Fibroblast of the aortic adventitia (primary cell): ENCODE data around the gene GET4. TPM values are rescaled to one million over a fixed set of nuclear protein-coding genes. Genes with fewer than 3 reads are reported as not detected.

Source experiments
- DNase-seq: peaks from one replicate; pipeline ENCODE4 v3.0.0-alpha.2; 2010; ENCODE audit warnings: low read depth
- H3K4me3 ChIP-seq: 2 replicates; pipeline ENCODE4 v1.5.1; 2011; ENCODE audit warnings: low read depth, mild to moderate bottlenecking, control low read depth, low read length, moderate library complexity
- CTCF ChIP-seq: IDR thresholded peaks from 2 replicates; pipeline ENCODE4 v1.5.1; 2011; ENCODE audit warnings: mild to moderate bottlenecking, low read length, control low read depth, inconsistent platforms; ENCODE audit not compliant: insufficient read depth
- total RNA-seq: library from RNA; depleted of rRNA; stranded (reverse); fragments of >200 nt; gene quantifications from 2 replicates; pipeline ENCODE4 v1.2.3, GENCODE V29; 2012; ENCODE audit warnings: low replicate concordance

GET4 gene
- total RNA-seq, 1 donor, result 14.2 TPM

- DNase-seq, result no peak
- H3K4me3 ChIP-seq, result peak overlapping the region; percentile 50
- no peak for TF ChIP-seq CTCF
Observed at GRCh38 chr7:875476-876076, 778 bp upstream of the GET4 start.

GRCh38 chr7:876972-877311, 588 bp downstream of the GET4 start:
- no peak for DNase-seq
- peak overlapping the region; percentile 90 for H3K4me3 ChIP-seq
- no peak for TF ChIP-seq CTCF

- TF ChIP-seq CTCF, result no peak
- H3K4me3 ChIP-seq, result peak overlapping the region; percentile 90
- no peak for DNase-seq
Observed at GRCh38 chr7:877312-878232, 1.2 kb downstream of the GET4 start.

GRCh38 chr7:879093-879492, 2.7 kb downstream of the GET4 start:
- DNase-seq, result no peak
- H3K4me3 ChIP-seq, result peak overlapping the region; percentile 13
- no peak for TF ChIP-seq CTCF

GRCh38 chr7:879706-880105, 3.4 kb downstream of the GET4 start:
- H3K4me3 ChIP-seq, result no peak overlapping the region
- no peak for TF ChIP-seq CTCF
- DNase-seq, result no peak

GRCh38 chr7:880450-880849, 4.1 kb downstream of the GET4 start:
- DNase-seq, result no peak
- no peak for TF ChIP-seq CTCF

More at GRCh38 chr7:880450-880849, 4.1 kb downstream of the GET4 start:
- H3K4me3 ChIP-seq, result no peak overlapping the region
